T-helper 22 cell (primary cell): ENCODE data around the gene TMEM185A.
"Not testable (repeated sequence)": the region's sequence is repeated elsewhere in the genome, so short reads cannot be mapped to it uniquely, and the experiment has no call there.

Experiments used
- DNase-seq: peaks from one replicate; pipeline ENCODE4 v3.0.0-alpha.2; 2020; ENCODE audit warnings: low read depth

The TMEM185A gene

GRCh38 chrX:149619662-149620061, 11.9 kb downstream of the TMEM185A start:
- not testable (repeated sequence) for DNase-seq

DNA sequence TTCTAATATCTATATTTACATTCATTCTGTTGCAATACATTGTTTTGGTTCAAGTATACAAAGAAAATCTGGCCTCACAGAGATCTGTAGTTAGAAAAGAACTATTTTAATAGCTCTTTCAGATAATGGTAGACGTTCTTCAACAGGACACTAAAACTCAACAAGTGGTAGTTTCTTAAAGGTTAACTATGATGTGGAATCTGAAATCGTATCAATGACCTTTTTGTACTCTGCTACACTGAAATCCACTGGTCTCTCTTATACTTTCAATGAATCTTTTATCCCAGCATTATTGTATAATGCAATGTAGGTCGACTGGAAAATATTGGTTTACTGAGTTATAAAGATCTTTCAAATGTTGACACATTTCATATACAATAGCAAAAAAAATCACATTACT, 12.7 kb downstream of the TMEM185A start:
- DNase-seq = no peak

DNA sequence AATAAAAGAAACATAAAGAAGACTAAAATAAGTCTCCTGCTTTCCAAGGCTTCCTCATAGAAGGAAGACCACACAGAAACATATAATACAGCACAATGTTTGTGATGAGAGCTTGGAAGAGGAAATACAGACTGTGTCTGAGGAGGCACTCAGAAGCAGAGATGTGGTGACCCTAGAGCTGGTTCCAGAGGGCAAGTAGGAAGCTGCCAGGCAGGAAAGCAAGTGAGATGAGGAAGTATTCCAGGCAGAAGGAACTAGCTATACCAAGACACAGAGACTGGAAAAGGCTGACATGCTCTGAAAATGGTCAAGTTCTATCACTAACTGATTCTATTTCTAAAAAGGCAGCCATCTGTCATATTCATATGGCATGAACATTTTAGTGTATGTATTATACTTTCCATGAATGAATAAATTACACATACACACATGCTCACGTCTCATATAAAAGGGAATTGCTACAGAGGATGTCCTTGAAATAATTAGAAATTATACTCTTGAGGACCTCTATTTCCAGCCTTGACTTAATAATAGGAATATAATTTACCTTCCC, 19.9 kb downstream of the TMEM185A start:
- DNase-seq = no peak

- no peak for DNase-seq
Measured at GRCh38 chrX:149610511-149610910, 21.1 kb downstream of the TMEM185A start.

- no peak for DNase-seq
Measured at GRCh38 chrX:149607699-149608098, 23.9 kb downstream of the TMEM185A start.

- DNase-seq = not testable (repeated sequence)
Measured at GRCh38 chrX:149605248-149605885, 26.2 kb downstream of the TMEM185A start.

- DNase-seq = not testable (repeated sequence)
Measured at GRCh38 chrX:149598603-149599002, 33.0 kb downstream of the TMEM185A start.

- DNase-seq = not testable (repeated sequence)
Measured at GRCh38 chrX:149595943-149596342, 35.6 kb downstream of the TMEM185A start.

DNA sequence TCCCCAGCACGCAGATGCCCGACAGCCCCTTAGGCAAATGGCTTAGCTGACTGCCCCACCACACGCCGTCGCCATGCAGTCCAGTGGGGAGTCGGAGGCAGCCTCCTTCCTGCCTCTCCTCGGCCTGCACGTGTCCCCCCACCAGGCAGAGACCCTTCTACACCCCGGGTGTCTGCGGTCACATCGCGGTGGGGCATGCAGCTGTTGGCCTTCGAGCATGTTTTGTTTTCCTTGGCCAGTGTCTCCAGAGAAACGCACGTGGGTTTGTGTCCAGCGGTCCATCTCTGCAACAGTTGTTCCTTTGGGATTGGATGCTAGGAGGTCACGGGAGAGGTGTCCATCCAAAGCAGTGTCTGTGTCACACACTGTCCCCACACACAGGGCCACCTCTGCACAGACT, 36.4 kb downstream of the TMEM185A start, which contains the start of gene HSFX2:
Gene HSFX2 (minus strand): TSS at position 101 of the 400 bp plus-strand sequence. CDS start 614 bp downstream, outside the sequence.
- not testable (repeated sequence) for DNase-seq

DNA sequence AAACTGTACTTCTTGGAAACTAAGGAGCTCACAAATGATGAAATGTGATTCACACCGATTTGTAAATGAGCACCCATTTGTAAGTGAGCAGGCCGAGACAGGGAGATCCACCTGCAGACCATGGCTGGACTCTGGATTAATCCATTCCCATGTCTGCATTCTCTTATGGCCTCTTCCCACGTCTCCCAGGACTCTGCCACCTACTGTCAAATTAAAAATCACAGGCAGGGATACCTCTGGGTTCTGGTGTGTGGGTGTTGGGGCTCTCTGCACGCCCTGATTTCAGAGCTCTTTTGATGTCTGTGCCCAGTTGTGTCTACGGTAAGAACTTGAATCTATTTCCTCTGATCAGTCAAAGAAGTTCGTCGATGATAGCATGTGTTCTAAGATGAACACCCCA, 40.6 kb downstream of the TMEM185A start:
- DNase-seq = not testable (repeated sequence)

DNA sequence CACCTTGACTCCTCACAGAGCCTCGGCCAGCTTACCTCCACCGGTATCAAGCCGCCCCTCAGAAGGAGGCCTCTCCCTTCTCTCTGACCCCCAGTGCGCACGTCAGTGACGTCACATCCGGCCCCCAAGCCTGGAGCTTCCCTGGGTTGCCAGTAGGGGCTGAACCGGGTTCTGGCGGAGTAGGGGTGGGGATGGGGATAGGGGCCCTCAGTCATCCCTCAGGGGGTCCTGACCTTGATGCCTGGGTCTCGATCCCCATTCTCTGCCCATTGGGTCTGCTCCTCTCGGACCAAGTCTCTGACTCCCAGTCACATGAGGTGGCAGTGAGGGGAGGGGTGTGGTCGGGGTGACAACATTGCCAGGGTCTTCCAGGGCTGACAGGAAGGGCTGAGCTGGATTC, 44.2 kb downstream of the TMEM185A start, which contains the start of gene MAGEA9B:
Gene MAGEA9B (minus strand): TSS at position 101 of the 400 bp plus-strand sequence. CDS start 4,280 bp downstream, outside the sequence.
- not testable (repeated sequence) for DNase-seq

- not testable (repeated sequence) for DNase-seq
Measured at GRCh38 chrX:149585631-149586030, 46.0 kb downstream of the TMEM185A start.

GRCh38 chrX:149573456-149573855, 58.1 kb downstream of the TMEM185A start:
- DNase-seq = not testable (repeated sequence)

DNA sequence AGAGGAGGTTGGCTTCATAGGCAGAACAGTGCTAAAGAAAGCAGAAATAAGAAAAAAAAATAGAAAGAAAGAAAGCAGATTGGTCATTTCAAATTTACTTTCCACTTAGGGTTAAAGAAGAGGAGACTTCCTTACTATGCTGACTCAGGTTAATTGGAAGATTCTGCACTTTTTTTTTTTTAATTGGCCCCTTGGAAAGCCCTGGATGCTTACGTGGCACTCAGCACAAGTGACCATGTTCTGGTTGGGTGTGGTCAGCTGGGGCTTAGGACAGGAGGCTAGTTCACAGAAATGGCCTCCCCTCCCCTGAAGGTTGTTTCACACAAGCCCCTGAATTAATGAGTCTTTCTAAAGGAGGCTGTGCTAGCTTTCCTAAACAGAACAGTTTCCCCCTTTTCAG, 58.8 kb downstream of the TMEM185A start:
- DNase-seq = no peak

DNA sequence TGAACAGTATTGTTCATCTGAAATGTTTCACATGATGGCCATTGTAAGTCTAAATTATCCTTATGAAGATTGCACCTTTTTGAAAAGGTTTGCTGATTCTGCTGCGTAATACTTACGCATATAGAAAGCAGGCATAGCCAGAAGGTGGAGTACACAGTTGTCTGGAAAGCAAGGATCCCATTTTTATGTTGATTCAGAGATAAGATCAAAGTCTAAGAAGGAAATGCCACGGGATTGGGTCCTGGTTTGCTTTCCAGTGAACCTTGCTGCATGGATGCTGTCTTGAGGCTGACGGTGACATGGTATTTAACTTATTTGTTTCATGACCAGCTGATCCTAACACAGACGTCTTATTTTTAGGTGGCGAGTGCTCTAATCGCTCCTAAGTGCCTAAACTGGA, 59.8 kb downstream of the TMEM185A start:
- no peak for DNase-seq

DNA sequence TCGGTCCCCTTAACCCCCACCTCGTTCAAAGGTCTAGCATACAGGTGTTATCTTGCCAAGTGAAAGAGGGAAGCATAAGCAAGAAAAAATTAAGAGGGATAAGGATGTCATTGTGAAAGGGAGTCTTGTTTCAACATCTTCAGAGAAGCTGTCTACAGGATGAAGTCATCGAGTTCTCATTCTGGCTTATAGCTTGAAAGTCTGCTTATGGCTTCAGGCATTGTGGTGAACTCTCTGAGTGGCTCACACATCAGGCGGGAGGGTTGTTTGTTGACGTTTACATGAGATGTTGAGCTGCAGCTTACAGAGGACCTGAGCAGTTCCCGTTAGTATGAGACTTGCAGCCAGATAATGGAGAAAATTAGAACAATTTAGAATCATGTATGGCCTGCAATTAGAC, 60.9 kb downstream of the TMEM185A start:
- no peak for DNase-seq

- DNase-seq = no peak
Measured at GRCh38 chrX:149569770-149570169, 61.8 kb downstream of the TMEM185A start.

- no peak for DNase-seq
Measured at GRCh38 chrX:149568701-149569296, 62.8 kb downstream of the TMEM185A start.

DNA sequence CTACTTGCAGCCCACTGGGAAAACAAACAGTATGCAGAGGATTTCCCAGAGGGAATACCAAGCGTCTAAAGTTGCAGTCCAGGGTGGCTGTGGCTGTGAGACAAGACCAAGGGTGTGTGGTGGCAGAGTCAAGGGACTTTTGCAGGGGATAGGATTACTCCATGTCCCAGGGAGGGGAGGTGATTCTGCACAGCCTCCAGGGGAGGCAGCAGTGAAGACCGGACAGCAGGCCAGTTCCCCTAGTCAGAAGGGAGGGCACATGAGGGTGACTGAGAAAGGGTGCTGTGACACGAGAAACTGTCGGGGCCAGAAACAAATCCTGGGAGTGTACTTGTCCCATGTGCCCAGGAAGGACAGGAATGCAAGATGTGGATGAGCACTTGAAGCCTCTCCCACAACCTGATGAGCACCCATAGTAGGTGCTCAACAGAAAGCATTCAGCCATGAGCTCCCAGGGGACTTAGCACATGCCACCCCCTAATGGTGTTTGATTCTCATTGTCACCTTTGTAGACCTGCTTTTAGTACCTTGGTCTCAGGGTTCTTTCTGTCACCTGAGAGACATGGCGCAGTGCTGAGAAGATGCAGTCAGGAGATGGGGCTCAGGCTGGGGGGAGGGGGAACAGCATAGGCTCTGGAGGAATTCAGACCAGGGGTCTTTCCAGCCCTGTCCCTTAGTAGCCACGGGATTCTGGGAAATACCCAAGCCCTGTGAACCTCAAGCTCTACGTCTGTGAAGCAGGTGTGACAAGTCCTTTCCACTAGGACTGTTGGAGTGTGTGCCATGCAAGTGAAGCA, 63.8 kb downstream of the TMEM185A start:
- DNase-seq = no peak

- no peak for DNase-seq
Measured at GRCh38 chrX:149563359-149563758, 68.2 kb downstream of the TMEM185A start.

DNA sequence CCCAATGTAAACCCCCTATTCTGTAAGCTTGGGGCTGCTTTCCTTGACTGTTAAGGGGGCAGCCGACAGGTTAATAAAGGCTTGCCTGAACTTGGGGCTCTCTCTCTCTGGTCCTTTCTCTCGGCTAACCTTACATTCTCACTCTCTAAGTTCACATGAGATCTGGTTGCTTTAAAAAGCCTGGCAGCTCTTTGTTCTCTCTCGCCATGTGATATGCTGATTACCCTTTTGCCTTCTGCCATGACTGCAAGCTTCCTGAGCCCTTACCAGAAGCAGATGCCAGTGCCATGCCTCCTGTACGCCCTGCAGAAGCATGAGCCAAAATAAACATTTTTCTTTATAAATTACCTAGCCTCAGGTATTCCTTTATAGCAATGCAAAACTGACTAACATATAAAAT, 76.3 kb downstream of the TMEM185A start:
- DNase-seq = not testable (repeated sequence)

- DNase-seq = not testable (repeated sequence)
Measured at GRCh38 chrX:149551939-149552248, 79.7 kb downstream of the TMEM185A start.
